HG02840 (cell line): ENCODE measurements around the gene EIF2S1.
"Not testable (repeated sequence)": the region's sequence is repeated elsewhere in the genome, so short reads cannot be mapped to it uniquely, and the experiment has no call there.

Experiments
- ATAC-seq: cut with Tn5 transposase; IDR thresholded peaks from one replicate; pipeline ENCODE4 v1.9.1; 2021; ENCODE audit warnings: mild to moderate bottlenecking, moderate library complexity, moderate number of reproducible peaks; ENCODE audit not compliant: unreplicated experiment, low FRiP score

EIF2S1 gene

DNA sequence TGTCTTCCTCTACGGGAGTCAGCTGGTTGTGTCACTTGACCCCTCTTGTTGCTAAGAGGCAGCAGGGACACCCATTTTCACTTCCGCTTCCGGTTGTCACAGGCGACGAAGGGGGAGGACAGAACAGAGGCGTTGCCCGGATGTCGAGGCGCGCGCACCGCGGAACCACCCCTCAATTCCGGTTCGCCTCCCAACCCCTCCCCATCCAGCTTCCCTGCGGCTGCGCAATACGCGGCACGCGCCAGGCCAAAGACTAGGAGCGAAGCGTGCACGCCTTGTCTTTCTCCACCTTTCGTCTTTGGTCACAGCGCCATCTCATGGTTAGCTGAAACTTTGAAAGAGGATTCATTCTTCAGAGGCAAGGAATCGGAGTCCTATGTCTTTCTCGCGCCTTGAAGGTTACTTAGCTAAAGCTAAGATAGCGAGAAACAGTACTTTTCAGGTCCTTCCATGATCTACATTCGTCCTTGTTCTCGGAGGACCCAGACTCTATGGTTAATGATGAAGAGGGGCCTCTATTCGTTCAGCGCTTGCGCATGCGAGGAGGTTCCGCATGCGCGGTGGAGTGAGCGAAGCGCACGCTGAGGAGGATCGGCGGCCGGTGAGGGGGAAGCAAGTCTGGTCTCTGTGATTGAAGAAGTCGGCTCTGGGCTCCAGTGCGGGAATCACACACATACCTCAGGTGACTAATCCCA, at the start of gene EIF2S1, which contains the start of gene ATP6V1D:
Gene EIF2S1 (plus strand): TSS at position 554 of the 695 bp plus-strand sequence. CDS start 4,440 bp downstream, outside the sequence.
Gene ATP6V1D (minus strand): TSS at position 30 of the 695 bp plus-strand sequence. CDS start 106 bp downstream, outside the sequence.
- ATAC-seq: peak; percentile 90

DNA sequence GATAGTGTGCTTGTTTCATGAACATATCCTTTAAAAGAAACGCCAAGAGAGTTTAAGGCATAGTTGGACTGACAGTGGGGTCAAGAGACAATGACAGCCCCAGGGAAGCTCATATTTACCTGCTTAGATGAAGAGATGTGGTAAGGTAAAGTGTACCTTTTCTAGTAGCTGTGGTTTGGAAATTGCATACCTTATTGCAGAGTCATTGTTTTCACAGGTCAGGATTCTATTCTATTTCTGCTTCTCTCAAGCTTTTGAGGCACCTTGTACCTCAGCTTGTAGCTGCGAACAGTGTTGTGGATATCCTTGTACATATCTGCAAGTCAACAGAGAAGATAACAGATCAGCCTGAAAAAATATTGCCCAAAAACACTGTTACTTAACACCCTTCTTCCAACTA, 48.3 kb upstream of the EIF2S1 start:
- no peak for ATAC-seq

DNA sequence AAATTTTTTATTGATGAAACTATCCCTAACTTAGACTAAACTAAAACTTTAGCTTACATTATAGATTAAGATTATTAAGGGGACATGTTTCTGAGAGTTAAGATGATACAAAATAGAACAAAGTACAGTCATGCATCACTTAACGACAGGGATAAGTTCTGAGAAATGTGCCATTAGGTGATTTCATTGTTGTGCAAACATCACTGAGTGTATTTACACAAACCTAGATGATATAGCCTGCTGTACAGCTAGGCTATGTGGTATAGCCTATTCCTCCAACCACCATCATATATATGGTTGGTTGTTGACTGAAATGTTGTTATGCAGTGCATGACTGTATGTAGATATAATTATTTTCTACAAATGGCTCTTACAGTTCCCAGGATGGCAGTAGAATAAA, 47.0 kb upstream of the EIF2S1 start:
- ATAC-seq: no peak

DNA sequence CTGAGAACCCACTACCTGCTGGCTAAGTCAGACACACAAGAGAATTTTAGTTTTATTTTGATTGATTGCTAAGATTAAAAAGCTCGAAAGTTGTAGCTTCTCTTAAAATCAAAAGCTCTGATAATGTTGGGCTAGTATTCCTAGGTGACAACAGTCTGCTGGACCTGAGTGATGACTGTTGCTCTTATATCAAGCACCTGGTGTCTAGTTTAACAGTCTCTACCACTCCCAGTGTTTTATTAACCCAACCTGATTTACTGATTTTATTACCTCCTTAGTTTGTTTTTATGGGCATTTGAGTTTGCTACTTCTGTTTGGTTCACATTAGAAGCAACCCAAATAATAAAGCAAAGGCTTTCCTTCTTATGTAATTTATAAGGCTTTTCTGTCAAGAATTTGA, 42.3 kb upstream of the EIF2S1 start:
- ATAC-seq: no peak

DNA sequence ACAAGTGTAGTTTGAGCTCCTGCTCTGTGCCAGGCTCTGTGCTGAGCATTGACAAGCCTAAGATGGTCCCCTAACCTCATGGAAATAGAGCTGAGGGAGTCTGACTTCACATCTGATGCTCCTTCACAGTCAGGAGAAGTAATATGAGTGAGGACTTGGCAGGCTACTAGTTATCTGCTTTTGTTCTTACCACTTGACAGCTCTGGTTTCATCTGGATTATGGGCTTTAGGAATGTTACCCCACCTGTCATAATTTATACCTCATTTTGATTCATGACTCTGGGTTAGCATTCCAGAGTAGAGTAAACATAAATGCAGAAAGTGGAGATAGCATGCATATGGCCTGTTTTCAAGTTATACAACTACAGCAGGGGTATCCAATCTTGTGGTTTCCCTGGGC, 41.0 kb upstream of the EIF2S1 start:
- ATAC-seq: no peak

DNA sequence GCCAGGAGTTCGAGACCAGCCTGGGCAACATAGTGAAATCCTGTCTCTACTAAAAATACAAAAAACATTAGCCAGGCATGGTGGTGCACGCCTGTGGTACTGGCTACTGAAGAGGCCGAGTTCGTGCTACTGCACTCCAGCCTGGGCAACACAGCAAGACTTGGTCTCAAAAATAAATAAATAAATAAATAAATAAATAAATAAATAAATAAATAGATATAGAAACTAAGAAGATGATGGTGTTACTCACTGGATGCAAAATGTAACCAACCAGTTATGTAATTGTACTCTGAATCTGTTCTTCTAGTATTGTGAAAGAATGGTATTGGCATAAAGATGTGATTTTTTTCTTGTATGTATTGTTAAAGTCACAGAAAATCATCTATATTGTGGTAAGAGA, 30.5 kb upstream of the EIF2S1 start:
- not testable (repeated sequence) for ATAC-seq

DNA sequence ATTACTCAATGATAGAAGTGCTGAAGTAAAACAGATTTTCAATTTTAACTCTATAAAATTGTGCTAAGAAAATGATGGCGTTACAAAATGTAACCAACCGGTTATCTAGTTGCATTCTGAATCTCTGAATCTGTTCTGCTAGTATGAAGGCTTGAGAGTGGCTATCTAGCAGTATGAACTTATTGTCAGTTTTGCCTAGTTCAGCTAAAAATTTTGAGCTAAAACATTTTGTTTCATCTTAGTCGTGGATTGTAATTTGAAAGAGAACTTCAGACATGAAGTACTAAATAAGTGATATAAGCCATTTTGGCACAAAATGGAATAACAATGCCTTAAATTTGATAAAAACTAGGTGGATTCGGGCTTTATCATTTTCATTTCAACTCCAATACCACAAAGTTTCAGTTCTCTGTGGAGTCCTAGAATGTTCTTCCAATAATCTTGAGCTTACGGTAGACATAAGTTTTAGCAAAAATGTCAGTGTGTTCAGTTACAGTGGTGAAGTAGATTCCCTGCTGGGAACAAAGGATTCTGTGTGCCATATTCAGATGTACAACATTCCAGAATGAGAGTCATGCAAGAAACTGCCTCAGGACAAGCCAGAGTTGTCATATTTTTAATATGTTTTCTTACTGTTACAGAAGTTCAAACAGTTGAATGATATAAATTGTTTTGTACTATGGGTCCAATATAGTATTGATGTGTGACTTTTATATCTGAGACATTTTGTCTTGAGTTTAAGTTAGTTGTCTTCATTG, 28.6 kb upstream of the EIF2S1 start:
- no peak for ATAC-seq

DNA sequence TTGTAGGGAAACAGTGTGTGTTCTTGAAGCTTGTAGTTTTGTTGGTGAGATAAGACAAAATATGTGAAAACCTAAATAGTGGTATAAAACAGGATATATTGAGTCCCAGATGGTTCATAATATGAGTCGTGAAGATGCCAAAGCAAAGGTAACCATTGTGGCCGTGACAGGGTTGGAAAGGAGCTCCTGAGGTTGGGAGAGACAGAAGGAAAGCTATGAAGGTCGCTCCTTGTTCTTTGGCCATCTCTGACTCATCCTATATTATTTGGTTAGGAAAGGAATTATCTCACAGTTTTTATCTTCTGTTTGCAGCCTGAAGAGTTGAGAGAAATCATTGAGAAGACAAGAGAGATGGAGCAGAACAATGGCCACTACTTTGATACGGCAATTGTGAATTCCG, 27.7 kb upstream of the EIF2S1 start:
- ATAC-seq: no peak

DNA sequence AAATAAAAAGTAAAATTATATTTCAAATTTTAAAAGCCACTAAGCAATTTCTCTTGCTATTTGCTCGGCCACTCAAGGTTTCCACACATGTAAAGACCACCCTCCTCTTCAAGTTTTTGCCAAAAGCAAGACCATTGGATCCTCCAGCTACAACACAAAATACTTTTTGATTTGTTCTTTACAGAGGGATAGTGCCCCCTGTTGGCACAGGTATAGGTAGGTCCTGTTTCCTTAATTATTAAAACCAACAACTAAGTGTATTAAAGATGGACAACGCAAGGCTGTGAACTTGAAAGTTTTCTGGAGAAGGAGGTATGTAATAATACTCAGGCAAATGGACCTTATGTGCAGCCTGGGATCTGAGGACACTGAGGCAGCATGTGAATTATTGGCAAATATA, 24.3 kb upstream of the EIF2S1 start:
- ATAC-seq: no peak

DNA sequence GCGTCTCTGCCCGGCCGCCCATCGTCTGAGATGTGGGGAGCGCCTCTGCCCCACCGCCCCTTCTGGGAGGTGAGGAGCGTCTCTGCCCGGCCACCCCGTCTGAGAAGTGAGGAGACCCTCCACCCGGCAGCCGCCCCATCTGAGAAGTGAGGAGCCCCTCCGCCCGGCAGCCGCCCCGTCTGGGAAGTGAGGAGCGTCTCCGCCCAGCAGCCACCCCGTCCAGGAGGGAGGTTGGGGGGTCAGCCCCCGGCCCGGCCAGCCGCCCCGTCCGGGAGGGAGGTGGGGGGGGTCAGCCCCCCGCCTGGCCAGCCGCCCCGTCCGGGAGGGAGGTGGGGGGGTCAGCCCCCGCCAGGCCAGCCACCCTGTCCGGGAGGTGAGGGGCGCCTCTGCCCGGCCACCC, 18.9 kb upstream of the EIF2S1 start:
- not testable (repeated sequence) for ATAC-seq

DNA sequence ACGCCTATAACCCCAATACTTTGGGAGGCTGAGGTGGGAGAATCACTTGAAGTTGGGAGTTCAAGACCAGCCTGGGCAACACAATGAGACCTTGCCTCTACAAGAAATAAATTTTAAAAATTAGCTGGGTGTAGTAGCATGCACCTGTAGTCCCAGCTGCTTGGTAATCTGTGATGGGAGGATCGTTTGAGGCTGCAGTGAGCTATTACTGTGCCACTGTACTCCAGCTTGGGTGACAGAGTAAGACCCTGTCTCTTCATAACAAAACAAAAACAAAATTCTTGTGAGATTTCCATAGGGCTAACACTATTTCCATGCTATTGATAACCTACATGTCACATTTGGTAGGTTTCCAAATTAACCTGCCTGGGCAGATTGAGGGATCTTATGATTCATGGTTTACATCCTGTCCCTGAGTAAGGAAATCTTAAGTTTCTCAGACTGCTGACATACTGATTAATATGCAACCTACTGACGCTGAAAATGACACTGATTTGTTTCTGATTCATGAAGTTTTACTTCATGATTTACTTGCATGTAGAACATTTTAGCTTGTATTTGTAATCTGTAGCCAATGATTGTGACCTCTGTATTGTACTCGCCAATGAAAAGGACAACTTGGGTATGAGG, 16.4 kb upstream of the EIF2S1 start:
- no peak for ATAC-seq

DNA sequence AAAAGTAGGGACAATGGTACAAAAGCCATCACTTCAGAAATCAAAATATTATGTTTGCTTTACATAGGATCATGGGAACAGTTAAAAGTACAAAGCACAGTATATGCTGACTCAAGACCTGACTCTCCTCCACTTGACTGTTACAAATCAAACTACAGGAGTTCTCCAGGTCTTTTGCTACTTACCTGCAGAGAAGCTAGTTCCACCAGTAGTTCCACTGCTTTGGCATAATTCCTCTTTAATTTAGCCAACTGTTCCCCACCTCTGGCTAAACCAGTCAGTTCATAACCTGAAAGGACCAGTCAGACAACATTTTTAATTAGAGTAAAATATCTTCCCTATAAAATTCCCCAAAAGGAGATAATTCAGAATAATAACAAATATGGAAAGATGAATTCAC, 14.5 kb upstream of the EIF2S1 start:
- ATAC-seq: no peak

DNA sequence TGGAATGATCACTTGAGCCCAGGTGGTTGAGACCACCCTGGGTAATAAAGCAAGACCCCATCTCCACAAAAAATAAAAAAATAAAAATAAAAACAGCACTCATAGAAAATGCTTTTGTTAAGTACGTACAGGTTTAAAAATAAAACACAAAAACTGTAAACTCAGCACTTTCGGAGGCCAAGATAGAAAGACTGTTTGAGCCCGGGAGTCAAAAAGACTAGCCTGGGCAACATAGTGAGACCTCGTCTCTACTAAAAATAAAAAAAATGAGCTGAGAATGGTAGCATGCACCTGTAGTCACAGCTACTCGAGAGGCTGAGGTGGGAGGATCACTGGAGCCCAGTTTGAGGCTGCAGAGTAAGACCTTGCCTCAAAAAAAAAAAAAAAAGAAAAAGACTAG, 8.1 kb upstream of the EIF2S1 start:
- no peak for ATAC-seq

DNA sequence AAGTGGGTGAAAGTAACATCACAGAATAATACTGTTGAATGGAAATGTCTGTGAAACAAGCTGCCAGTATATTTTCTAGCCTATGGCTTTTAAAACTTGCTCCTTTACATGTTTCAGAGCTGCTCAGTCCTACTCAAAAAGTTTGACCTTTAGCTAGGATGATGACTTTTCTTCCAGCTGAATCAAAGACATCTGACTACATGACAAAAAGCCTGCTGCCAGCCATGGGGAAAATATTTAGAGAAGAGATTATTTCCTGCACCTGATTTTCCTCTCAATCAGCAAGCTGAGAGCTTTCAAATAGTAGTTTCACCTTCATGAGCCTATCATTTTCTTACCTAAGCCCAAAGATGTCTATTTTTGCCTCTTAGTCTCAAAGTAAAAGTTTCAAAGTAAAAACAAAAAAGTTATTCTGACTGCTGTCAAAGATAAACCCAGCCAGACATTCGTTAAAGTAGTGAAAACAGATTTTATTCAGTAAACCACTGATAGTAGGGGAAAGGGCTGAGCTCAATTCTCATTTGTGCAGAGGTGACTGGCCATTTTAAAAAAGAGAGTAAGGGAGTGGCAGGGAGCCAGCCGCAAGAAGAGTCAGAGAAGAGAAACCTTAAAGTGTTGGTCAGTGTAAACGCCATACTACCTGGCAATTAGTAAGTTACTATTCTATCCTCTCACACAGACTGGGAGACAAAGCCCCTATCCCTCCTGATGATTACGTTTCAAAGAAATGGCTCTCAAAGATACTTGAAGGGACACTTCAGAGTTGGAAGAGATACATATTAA, 2.8 kb upstream of the EIF2S1 start:
- no peak for ATAC-seq

DNA sequence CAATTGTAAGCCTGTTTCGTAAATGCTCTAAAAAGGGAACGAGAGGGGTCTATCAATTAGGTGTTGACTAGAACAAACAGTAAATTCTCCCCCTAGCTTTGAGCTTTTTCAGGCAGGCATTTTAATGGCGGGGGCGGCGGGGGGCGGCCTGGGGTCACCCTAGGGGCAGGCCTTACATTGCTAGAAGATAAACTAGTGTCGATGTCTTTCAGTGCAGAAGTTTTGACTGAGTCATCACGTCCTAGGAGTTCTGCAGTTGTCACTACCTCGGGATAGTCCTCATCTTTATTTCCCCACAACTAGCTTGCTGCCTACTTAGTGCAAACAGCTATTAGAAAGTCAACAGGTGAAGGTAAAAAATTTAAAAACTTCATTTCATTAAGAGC, 2.2 kb upstream of the EIF2S1 start:
- no peak for ATAC-seq

DNA sequence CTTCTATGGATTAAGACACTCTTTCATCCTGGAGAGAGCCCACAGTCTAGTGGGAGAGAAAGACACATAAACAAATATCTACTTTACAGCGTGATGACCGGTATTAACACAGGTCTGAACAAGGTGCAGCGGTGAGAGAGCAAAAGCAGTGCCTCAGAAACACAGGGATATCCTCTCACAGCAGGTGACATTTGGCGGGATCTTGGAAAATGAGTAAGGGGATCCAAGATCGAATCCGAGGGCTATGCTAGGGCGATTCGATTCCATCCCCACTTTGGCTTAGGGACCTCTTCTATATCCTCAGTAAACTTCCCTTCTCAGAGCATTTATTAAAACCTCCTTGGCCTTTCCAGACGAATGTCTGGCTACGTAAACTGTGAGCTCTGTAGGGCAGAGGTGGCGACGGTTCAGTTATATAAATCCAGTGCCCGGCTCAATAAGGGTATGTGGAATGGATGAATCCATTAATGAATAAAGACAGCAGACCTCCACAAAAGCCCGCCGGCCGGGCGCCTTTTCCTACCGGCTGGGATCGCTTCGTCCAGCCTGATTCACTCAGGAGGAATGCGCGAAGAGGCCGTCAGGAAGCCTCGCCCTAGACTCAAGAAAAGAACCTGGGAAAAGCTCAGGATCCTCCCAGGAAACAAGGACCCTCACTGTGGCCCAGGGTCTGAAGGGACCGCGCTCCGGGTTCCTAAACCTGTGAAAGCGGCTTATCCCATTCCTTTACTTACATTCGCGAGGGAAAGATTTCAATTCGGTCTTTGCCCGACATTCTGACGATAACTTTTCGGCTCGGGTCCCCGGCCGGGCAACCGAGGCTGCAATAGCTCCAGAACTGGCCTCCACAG, 979 bp upstream of the EIF2S1 start:
- ATAC-seq: no peak

DNA sequence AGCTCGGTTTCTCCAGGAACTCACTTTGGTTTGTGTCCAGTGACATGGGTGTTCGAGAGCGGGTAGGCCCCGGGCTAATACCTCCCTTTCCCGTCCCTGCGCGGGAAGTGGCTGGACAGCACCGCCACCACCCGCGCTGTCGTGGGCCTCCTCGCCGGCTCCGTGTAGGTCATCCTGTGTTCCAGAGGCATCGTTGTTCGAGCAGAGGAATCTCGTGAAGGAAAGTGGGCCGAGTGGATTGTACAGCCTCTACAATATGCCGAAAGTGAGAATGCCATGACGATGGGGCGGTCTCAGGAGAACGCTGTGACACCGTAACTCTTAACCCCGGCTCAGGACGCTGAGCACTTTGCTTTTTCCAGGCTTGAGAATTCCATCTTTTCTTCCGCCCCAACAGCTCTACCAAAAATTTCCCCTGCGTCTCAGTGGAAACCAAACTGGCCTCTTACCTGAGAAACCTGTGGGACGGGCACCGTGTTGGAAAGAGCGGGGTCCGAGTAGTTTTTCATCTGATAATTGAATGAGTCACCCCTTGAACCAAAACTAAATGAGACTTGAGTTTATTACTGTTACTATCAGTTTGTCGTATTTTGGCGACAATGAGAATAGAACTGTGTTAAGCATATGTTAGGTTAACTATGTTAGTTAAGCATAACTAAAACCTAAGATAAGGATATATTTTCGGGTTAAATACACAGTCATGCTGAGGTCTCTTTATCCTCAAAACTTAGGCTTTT, 510 bp downstream of the EIF2S1 start:
- peak; percentile 29 for ATAC-seq

DNA sequence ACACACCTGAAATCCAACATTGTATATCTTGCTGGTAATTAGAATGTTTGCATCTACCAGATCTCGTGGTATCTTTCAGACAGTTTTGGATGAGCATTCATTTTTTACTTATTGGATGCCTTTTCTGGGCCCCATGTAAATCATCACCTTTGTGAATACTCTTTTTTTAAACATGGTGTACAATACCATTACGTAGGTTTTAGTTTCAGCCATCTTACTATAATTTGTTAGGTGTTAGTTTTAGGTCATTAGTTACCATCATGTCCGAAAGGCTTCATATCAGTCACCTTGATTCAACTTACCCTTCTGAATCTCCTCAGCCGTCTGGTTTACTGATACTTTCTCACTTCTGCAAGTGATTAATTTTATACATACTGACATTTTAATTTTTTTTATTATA, 5.3 kb downstream of the EIF2S1 start:
- ATAC-seq: no peak

DNA sequence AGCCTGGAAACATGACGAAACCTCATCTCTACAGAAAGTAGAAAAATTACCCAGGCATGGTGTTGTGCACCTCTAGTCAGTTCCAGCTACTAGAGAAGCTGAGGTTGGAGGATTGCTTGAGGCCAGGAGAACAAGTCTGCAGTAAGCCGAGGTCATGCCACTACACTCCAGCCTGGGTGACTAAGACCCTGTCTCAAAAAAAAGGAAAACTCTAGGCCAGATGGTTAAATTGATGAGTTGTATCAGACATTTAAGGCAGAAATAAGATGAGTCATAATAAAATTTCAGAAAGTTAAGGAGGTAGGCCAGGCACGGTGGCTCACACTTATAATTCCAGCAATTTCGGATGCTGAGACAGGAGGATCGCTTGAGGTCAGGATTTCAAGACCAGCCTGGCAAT, 10.7 kb downstream of the EIF2S1 start:
- ATAC-seq: no peak
